ENCODE results near the gene TNFAIP8L1.

TNFAIP8L1 gene

GRCh38 chr19:4682417-4683200 is 43.3 kb downstream of the TNFAIP8L1 start:
- DNase-seq = no peak

DNA sequence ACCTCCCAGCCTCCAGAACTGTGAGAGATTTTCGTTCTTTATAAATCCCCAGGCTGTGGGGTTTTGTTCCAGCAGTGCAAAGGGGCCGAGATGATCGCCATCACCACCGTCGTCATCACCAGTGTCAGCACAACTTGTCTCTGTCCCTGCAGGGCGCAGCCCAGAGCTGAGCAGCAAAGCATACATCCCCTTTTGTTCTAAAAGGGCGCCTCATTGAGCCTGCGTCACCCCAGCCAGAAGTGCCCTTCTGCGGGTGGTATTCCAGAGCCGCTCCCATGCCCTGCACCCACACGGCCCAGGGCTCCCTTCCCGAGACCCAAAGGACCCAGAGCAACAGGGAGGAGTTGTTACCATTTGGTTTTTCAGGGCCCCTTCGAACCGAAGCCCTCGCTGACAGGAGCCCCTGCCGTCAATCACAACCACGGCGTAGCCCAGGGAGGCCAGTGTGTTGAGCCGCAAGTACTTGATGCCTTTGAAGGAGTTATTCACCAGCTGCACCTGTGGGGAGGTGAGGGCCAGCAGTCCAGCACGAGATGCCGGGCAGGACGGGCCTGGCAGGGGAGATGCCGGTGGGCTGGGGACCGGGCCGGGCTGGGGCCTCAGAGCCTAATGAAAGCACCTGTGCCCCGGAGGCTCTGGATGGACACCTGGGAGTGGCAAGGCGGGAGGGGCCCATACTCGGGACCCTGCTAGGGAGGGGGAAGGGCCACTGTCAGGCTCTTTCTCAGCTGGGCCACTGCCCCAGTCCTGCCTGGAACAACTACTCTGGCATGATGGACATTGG is 45.2 kb downstream of the TNFAIP8L1 start:
- no peak for DNase-seq

DNA sequence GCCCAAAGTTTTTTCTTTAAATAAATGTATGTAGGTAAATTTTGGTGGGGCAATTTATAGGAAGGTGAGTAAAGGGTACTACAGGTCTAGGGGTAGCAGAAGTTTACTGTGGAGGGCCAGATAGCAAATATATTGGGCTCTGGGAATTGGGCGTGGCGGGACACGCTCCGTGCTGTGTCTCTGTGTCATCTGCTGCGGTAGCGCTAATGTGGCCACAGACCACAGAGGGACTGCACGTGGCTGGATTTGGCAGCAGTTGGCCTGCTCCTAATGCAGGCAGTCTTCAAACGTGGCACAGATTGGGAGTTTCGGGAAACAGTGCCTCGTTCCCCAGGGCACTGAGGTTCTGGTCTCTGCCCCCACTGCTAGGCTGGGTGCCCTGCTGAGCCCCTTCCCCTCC is 47.4 kb downstream of the TNFAIP8L1 start:
- no peak for DNase-seq

DNA sequence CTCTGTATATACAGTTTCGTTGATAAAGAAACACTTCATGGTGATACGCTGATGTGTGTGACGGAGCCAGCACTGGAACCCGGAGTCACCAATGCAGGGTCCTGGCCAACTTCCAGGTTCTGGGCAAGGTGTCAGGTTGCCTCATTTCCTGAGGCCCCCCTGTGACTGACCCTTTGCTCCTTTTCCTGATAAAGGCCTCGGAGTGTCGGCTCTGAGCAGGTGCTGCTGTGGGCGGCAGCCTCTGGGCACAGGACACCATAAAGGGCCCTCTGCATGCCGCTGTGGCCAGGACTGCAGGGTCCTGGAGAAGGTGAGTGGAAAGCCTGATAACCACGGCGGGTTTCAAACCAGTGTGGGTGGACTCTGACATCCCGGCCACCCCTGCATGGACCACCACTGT is 48.1 kb downstream of the TNFAIP8L1 start:
- DNase-seq = no peak

GRCh38 chr19:4688587-4688986 is 49.3 kb downstream of the TNFAIP8L1 start:
- no peak for DNase-seq

DNA sequence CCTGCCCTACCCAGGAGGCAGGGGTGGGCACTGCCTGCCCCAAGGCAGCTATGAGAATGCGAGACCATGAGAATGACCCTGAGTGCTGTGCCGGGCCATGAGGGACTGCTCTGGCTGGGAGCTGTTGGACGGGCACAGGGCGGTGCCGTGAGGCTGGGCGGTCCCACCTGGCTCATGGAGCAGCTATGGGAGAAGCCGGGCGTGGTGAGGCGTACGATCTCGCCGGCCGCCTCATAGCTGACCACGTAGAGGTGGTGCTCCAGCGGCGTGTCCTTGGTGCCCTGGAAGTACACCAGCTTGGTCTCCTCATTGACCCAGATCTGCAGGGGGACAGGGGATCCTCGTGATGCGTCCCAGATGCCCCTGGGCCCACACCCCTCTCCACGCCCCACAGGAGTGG is 50.1 kb downstream of the TNFAIP8L1 start:
- no peak for DNase-seq

DNA sequence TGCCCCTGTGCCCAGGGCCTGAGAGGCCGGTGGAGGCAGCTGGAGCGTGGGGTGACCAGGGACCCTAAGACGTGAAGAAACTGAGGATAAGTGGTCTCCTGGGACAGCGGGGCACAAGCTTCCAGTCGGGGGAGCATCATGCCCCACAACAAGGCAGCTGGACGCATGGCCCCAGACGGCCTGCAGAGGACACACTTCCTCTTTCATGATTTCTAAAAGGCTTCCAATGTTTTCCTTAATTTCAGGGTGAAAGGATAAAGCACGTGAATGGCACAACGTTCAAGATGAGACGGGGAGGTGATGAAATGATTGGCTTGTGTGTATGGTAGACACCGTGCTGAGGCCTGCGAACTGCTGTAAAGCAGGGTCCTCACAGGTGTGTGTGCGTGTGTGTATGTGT is 51.0 kb downstream of the TNFAIP8L1 start:
- DNase-seq = no peak

DNA sequence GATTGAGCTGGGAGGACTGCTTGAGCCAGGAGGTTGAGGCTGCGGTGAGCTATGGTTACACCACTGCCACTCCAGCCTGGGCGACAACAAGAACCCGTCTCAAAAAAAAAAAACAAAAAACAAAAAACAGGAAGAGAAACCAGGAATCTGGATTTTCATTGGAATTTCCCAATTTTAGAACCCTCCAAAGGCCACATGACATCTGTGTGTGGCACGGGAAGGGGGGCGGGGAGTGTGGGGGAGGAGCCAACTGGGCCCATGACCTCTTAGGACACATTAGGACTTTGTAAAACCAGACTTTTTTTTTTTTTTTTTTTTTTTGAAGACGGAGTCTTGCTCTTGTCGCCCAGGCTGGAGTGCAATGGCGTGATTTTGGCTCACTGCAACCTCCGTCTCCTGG is 52.1 kb downstream of the TNFAIP8L1 start:
- DNase-seq = no peak

- no peak for DNase-seq
Observed at GRCh38 chr19:4692251-4693077, 53.1 kb downstream of the TNFAIP8L1 start.

GRCh38 chr19:4693078-4693350 is 53.7 kb downstream of the TNFAIP8L1 start:
- no peak for DNase-seq

GRCh38 chr19:4693471-4694121 is 54.3 kb downstream of the TNFAIP8L1 start:
- DNase-seq = no peak

DNA sequence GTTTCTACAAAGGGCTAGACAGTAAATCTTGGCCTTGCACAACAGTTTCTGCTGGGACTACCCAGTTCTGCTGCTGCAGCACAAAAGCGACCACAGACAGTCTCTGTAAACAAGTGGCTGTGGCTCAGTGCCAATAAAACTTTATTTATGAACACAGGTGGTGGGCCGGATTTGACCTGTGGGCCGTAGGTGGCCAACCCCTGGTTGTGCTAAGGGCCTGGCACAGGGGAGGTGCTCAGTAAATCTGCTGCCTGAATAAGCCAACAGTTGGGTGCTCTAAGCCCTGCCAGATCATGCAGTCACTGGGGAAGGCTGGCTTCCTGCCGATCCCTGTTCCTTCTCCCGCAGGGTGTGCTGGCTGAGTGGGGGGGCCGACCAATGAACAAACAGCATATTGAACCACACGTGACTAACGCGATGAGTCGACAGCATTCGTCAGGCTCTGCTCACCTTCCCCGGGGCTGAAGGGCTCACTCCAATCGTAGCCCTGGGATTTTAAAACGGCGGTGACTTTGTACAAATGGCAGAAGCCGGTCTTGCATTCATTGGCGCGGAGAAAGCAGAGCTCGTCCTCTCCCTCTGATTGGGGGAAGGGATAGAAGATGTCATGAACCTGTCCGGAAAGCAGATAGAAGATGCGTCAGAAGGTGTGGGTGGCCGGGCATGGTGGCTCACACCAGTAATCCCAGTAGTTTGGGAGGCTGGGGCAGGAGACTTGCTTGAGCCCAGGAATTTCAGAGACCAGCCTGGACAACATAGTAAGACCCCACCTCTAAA is 55.1 kb downstream of the TNFAIP8L1 start:
- DNase-seq = no peak

GRCh38 chr19:4695224-4695731 is 56.0 kb downstream of the TNFAIP8L1 start:
- DNase-seq = no peak

DNA sequence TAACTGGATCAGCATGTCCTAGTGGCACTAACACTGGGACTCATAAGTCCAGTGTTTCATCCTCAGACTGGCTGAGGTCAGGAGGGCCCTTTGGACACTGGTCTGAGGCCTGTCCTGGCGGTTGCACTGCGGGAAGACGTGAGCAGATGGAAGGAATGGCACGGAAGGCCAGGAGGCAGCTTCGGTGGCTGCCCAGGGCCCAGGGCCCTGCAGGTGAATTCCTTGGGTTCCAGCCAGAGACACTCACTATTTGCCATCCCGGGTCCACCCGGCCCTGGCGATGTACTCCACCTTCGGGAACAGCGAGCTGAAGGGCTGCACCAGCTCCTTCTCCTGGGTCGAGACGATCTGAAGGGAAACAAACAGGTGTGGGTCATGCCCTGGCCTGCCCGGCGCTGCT is 58.0 kb downstream of the TNFAIP8L1 start:
- no peak for DNase-seq

GRCh38 chr19:4699826-4700692 is 60.7 kb downstream of the TNFAIP8L1 start:
- DNase-seq = no peak

DNA sequence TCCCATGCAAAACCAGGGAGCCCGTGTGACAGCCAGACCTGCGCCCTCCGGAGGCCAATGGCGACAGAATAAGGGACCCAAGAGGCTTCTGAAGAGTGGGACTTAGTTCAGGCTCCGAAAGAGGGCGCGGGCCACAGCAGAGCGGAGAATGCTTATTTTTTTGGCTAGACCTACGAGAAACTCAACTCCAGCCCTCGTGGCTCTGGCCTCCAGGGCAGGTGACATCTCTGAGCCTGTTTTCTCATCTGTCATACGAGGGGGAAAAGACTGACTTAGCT is 61.3 kb downstream of the TNFAIP8L1 start:
- DNase-seq = no peak

GRCh38 chr19:4701557-4701956 is 62.2 kb downstream of the TNFAIP8L1 start:
- no peak for DNase-seq

- DNase-seq = no peak
Observed at GRCh38 chr19:4702764-4703163, 63.4 kb downstream of the TNFAIP8L1 start.

GRCh38 chr19:4703671-4704316 is 64.5 kb downstream of the TNFAIP8L1 start:
- no peak for DNase-seq

GRCh38 chr19:4704317-4704673 is 65.0 kb downstream of the TNFAIP8L1 start:
- DNase-seq = no peak
